ENCODE results near the gene PRKX. TPM values are rescaled to one million over a fixed set of nuclear protein-coding genes. Genes with fewer than 3 reads are reported as not detected.
"Not testable (repeated sequence)": the region's sequence is repeated elsewhere in the genome, so short reads cannot be mapped to it uniquely, and the experiment has no call there.

Gene PRKX
- total RNA-seq, 2 donors from 2014 or later: 12.4 TPM

- no peak for DNase-seq (ENCODE audit: low spot score)
Observed at GRCh38 chrX:3712870-3713224, 602 bp downstream of the PRKX start.

DNA sequence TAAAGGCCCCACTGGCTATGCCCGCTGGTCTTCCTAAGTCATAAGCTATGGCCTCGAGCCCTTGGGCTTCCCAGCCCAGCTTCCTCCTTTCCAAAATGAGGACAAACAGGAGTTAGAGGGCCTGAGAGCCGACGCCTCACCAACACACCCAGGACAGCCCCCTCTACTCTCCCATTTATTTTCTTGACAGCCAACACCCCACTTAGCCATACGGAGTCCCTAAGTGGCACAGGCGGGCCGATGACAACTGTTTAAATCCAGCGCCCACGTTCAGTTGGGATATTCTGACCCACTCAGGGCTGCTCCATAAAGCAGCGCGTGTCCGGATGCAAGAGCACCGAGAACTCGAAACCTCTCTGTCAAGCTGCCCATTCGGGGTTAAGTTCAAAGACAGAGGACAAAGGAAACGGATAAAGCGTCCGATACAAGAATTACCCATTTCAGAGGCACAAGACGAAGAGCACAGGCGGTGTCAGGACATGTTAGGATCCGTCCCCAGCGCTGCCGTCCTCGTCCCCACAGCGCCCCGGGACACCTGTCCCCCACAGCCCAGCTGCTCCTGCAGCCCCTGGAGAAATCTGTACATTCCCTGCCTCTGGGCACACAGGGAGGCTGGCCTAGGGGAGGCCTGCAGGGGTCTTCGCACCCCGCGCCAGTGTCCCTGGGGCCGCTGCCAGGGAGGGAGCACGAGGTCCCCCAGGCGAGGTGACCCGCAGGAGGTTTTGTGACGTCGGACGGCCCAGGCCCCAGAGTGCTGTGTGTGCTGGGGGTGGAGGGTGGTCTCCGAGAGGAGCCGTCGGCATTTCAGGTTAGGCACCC, 1.2 kb downstream of the PRKX start:
- DNase-seq (ENCODE audit: low spot score): peak; percentile 79
- intact Hi-C loops (cut with DNase I): no loop called here

More at GRCh38 chrX:3712870-3713224, 602 bp downstream of the PRKX start:
- intact Hi-C loops (cut with DNase I): no loop called here

DNA sequence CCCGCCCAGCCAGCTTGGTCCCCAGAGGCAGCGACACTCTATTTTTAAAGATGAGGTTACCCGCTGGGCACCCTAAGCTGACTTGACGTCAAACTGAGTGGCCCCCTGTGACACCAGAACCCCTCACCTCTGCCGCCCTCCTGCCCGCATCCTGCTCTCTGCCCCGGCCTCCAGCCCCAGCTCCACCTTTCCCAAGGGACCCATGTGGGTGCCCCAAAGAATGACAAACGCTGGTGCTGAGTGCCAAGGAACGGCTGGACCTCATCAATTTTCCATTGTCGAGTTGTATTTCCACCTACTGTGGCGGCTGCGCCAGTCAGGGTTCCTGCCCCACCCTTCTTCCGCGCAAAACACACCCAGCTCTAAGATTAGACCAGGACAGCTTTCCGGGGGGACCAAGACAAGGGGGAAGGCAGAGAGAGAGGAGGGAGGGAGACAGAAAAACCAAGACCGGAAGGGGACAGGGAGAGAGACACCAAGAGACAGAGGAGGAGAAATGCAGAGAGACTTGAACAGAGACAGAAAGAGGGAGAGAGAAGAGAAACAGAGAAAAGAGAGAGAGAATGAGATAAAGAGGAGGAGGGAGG, 2.0 kb downstream of the PRKX start:
- intact Hi-C loops (cut with DNase I): no loop called here
- no peak for DNase-seq (ENCODE audit: low spot score)

- intact Hi-C loops (cut with DNase I); DNase-seq (ENCODE audit: low spot score): not testable (repeated sequence)
Observed at GRCh38 chrX:3707673-3708274, 5.7 kb downstream of the PRKX start.

- DNase-seq (ENCODE audit: low spot score): no peak
Observed at GRCh38 chrX:3706481-3706880, 7.0 kb downstream of the PRKX start.

GRCh38 chrX:3703251-3703650, 10.2 kb downstream of the PRKX start:
- intact Hi-C loops (cut with DNase I); DNase-seq (ENCODE audit: low spot score): not testable (repeated sequence)

More at GRCh38 chrX:3706481-3706880, 7.0 kb downstream of the PRKX start:
- intact Hi-C loops (cut with DNase I): no loop called here

DNA sequence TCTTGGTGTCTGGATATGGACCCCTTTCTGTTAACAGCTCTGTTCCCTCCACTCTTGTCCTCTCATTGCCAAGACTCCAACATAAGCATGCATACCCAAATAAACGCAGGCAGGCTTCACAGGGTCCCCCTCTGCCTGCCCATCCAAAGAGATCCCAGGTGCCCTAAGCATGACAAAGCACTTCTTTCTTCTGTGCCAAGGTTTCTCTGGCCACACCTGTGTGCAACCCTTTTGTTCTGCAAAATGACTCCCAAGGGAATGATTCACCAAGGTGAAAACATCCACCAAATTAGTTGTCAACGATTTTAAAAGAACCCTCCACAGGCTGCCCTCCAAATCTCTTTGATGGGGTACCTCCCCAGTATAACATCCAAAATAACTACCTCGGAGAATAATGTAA, 11.4 kb downstream of the PRKX start:
- intact Hi-C loops (cut with DNase I): not testable (repeated sequence)

DNA sequence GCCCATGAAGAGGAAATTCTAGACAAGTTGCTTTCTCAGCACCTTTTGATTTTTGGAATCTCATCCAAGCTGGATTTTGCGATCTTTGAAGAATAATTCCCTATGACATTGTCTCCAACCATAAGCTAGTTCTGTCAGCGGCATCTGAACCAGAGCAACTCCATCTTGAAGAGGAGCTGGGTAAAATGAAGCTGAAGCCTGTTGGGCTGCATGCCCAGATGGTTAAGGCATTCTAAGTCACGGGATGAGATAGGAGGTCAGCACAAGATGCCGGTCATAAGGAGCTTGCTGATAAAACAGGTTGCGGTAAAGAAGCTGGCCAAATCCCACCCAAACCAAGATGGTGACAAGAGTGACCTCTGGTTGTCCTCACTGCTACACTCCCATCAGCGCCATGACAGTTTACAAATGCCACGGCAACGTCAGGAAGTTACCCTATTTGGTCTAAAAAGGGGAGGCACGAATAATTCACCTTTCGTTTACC, 12.0 kb downstream of the PRKX start:
- intact Hi-C loops (cut with DNase I); DNase-seq (ENCODE audit: low spot score): not testable (repeated sequence)

More for the DNA sequence above, 11.4 kb downstream of the PRKX start:
- DNase-seq (ENCODE audit: low spot score): not testable (repeated sequence)

DNA sequence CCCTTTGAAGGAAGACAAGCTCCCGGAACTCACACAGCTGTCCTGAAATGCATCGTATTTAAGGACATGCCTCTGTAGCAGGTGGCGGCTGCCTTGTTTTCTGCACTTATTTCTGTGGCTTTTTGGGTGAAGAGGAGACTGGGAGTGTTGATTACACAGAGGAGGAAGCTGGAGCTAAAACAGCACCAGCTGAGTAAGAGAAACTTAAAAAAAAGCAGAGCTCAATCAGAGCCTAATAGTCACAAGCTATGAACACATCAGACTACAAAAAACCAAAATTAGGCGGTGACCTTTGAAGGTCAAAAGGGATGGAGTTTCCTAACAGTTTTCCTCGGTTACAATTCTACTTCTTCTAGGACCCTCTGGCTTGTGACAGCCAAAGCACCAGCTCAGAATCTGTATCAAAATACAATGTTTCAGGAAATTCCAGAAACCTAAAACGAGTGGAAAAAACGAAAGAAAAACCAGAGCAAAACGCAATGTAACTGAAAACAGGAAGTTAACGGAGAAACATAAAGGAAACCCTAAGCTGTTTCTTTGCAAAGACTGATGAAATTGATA, 13.5 kb downstream of the PRKX start:
- no peak for DNase-seq (ENCODE audit: low spot score)
- intact Hi-C loops (cut with DNase I): no loop called here

GRCh38 chrX:3697701-3698279, 15.7 kb downstream of the PRKX start:
- no peak for DNase-seq (ENCODE audit: low spot score)
- intact Hi-C loops (cut with DNase I): no loop called here

DNA sequence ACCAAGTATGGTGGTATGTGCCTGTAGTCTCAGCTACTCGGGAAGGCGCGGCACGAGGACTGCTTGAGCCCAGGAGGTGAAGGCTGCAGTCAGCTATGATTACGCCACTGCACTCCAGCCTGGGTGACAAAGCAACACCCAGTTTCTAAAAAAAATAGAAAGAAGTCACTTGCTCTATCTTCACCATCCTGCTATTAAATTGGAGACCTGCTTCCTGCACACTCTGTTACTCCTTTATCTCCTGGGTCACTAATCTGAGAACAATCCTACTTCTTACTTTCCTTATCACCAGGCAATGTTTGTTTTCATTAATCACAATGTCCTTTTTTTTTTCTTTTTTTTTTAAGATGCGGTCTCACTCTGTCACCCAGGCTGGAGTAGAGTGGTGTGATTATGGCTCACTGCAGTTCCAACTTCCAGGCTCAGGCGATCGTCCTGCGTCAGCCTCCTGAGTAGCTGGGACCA, 16.2 kb downstream of the PRKX start:
- DNase-seq (ENCODE audit: low spot score): no peak
- intact Hi-C loops (cut with DNase I): no loop called here

DNA sequence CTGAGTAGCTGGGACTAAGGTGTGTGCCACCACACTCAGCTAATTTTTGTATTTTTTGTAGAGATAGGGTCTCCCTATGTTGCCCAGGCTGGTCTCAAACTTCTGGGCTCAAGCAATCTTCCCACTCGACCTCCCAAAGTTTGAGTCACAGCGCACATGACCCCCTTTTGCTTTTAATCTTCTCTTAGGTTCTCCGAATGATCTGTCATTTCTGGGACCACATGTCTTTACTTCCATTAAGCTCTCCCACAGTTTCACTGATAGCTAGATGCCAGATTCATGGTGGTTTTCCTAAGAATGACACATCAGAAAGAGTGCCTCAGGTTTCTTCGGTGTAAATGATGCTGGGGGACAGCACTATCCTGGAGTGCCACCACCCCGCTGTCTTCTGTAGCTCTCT, 17.9 kb downstream of the PRKX start:
- DNase-seq (ENCODE audit: low spot score): no peak
- intact Hi-C loops (cut with DNase I): no loop called here

- intact Hi-C loops (cut with DNase I): no loop called here
Observed at GRCh38 chrX:3690140-3690539, 23.3 kb downstream of the PRKX start.

DNA sequence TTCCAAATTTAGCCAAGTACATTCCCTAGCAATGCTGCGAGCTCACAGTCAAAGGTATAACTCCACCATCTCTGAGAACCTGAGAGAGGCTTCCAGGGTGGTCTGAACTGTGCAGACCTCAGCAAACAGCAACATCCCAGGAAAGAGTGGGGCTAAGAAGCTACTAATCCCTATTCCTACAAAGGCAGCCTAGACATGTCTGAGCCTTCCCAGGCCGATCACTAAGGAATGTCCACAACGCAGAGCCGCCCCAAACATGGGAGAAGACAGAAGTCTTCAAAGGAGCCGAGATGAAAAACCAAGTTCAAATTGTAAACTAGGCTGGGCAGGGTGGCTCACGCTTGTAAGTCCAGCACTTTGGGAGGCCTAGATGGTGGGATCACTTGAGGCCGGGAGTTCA, 30.2 kb downstream of the PRKX start:
- intact Hi-C loops (cut with DNase I); DNase-seq (ENCODE audit: low spot score): not testable (repeated sequence)

More at GRCh38 chrX:3690140-3690539, 23.3 kb downstream of the PRKX start:
- DNase-seq (ENCODE audit: low spot score): no peak

DNA sequence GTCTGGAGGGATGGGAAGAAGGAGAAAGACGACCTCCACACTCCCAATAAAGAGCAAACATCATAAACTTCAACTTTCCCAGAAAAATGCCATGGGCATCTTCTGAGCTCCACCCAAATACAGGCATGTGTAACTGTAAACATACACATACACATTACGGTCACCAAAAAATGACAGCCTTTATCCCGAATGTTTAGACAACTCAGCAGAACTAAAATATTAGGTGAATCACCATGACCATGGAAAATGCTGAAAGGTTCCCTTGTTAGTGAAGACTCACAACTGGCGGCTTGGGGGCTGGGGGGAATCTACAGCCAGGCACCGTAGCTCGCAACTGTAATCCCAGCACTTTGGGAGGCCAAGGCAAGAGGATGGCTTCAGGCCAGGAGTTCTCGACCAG, 33.0 kb downstream of the PRKX start:
- DNase-seq (ENCODE audit: low spot score): no peak
- intact Hi-C loops (cut with DNase I): no loop called here

- intact Hi-C loops (cut with DNase I): no loop called here
- no peak for DNase-seq (ENCODE audit: low spot score)
Observed at GRCh38 chrX:3679669-3680068, 33.8 kb downstream of the PRKX start.

DNA sequence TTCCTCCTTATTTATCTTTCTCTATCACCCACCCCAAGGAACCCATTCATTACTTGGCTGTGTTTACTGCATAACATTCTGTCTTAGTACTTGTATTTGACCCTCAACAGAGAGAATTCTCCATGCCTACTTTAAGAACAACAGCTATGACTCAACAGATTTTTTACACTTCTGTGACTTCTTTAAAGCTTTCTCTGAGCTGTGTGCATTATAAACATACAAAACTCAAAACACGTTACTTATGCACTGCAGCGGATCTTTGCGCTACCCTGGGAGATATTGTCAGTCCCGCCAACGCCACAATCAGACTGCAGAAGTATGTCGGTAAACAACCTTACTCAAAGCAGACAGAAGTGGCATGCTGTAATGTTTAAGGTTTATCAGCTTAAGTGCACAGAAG, 35.1 kb downstream of the PRKX start:
- intact Hi-C loops (cut with DNase I): no loop called here
- DNase-seq (ENCODE audit: low spot score): no peak

DNA sequence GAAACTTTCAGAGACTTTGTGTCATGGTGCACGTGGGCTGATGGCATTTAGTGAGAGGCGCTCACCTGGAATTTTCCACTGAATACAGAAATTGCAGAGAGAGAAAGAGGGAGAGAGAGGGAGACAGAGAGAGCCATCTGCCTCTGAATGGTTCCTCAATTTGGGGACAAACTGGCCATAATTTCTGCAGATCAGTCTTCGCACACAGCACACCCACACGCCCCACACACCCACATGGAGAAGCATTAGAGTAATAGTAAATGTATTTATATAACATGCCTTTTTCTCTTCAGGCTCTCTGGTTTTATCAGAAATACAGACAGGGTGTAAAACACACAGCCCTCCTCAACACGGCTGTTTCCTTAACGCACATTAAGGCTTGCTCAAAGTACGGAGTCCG, 38.6 kb downstream of the PRKX start:
- DNase-seq (ENCODE audit: low spot score): no peak
- intact Hi-C loops (cut with DNase I): no loop called here

GRCh38 chrX:3669841-3670475, 43.5 kb downstream of the PRKX start:
- intact Hi-C loops (cut with DNase I): no loop called here
- no peak for DNase-seq (ENCODE audit: low spot score)
